HepG2 (cell line): ENCODE measurements around the gene UCP3.

Source experiments
- FOXJ3 ChIP-seq: sonication (generic); formaldehyde crosslinking; IDR thresholded peaks from 2 replicates; pipeline ENCODE4 v1.4.0; 2020; ENCODE audit warnings: missing genetic modification reagents, mild to moderate bottlenecking, borderline replicate concordance
- YY1 ChIP-seq: IDR thresholded peaks from 2 replicates; pipeline ENCODE4 v1.6.1; 2011; ENCODE audit warnings: low read length, low read depth, moderate library complexity, mild to moderate bottlenecking; ENCODE audit not compliant: insufficient read depth, insufficient replicate concordance

GRCh38 chr11:73982990-73983740, 25.7 kb downstream of the UCP3 start:
- TF ChIP-seq YY1 (no peak), FOXJ3 (CRISPR knock-in tag) (peak; percentile 85)
